ENCODE results near the gene ISCA2.

ISCA2 gene

GRCh38 chr14:74483321-74483720 lies 10.2 kb upstream of the ISCA2 start:
- DNase-seq = no peak

GRCh38 chr14:74486164-74486563 lies 7.4 kb upstream of the ISCA2 start:
- no peak for DNase-seq

GRCh38 chr14:74488786-74489397 lies 4.7 kb upstream of the ISCA2 start:
- no peak for DNase-seq

GRCh38 chr14:74490486-74490885 lies 3.1 kb upstream of the ISCA2 start:
- DNase-seq = no peak

GRCh38 chr14:74491956-74492775 lies 1.4 kb upstream of the ISCA2 start:
- DNase-seq = no peak

GRCh38 chr14:74492776-74493342 lies 706 bp upstream of the ISCA2 start, which contains the start of gene NPC2:
TSS of gene NPC2 (minus strand) at chr14:74493305. CDS start at chr14:74493274, 31 bp downstream.
- no peak for DNase-seq

GRCh38 chr14:74495356-74495755 lies 1.8 kb downstream of the ISCA2 start:
- no peak for DNase-seq

GRCh38 chr14:74500417-74501134 lies 7.0 kb downstream of the ISCA2 start:
- no peak for DNase-seq

GRCh38 chr14:74501135-74501614 lies 7.6 kb downstream of the ISCA2 start:
- peak; percentile 71 for DNase-seq

- DNase-seq = no peak
These were observed 8.1 kb downstream of the ISCA2 start for GRCh38 chr14:74501691-74502090.

GRCh38 chr14:74502236-74503019 lies 8.9 kb downstream of the ISCA2 start:
- peak; percentile 25 for DNase-seq

GRCh38 chr14:74503291-74503937 lies 9.8 kb downstream of the ISCA2 start:
- DNase-seq = no peak

GRCh38 chr14:74503938-74504335 lies 10.4 kb downstream of the ISCA2 start:
- DNase-seq = no peak

- no peak for DNase-seq
These were observed 10.8 kb downstream of the ISCA2 start for GRCh38 chr14:74504412-74504811.

GRCh38 chr14:74504874-74505720 lies 11.5 kb downstream of the ISCA2 start:
- no peak for DNase-seq

GRCh38 chr14:74505831-74506230 lies 12.3 kb downstream of the ISCA2 start:
- DNase-seq = no peak

GRCh38 chr14:74506411-74506851 lies 12.9 kb downstream of the ISCA2 start:
- no peak for DNase-seq

GRCh38 chr14:74507085-74507484 lies 13.5 kb downstream of the ISCA2 start:
- no peak for DNase-seq

GRCh38 chr14:74507840-74508239 lies 14.3 kb downstream of the ISCA2 start:
- DNase-seq = no peak

- no peak for DNase-seq
These were observed 14.7 kb downstream of the ISCA2 start for GRCh38 chr14:74508292-74508731.

Measured in DMS153 (cell line).